HepG2 (cell line): ENCODE measurements around the gene HSD11B1L. TPM values are rescaled to one million over a fixed set of nuclear protein-coding genes. Genes with fewer than 3 reads are reported as not detected.

Experiments used
- FOSL2 ChIP-seq: sonication (generic); formaldehyde crosslinking; IDR thresholded peaks from 2 replicates; pipeline ENCODE4 v1.4.0; 2020; ENCODE audit warnings: missing genetic modification reagents
- GLI4 ChIP-seq: sonication (generic); formaldehyde crosslinking; IDR thresholded peaks from 2 replicates; pipeline ENCODE4 v1.5.1; 2020; ENCODE audit warnings: missing genetic modification reagents, mild to moderate bottlenecking, moderate library complexity, borderline replicate concordance
- HNRNPH1 ChIP-seq: fragments of 200-400 bp; formaldehyde crosslinking; optimal IDR thresholded peaks from 2 replicates; pipeline ENCODE3; 2017; ENCODE audit warnings: mild to moderate bottlenecking, low read depth, low read length
- KDM3A ChIP-seq: IDR thresholded peaks from 2 replicates; pipeline ENCODE4 v1.6.1; 2018; ENCODE audit warnings: low read depth, missing compliant biosample characterization
- PCBP1 ChIP-seq: fragments of 200-400 bp; formaldehyde crosslinking; IDR thresholded peaks from 2 replicates; pipeline ENCODE4 v1.6.1; 2017; ENCODE audit warnings: mild to moderate bottlenecking, low read depth, low read length, borderline replicate concordance
- PLRG1 ChIP-seq: fragments of 450-650 bp; conservative IDR thresholded peaks from 2 replicates; pipeline ENCODE4 v1.6.1; 2016
- RXRB ChIP-seq: IDR thresholded peaks from 2 replicates; pipeline ENCODE4 v1.6.1; 2016; ENCODE audit warnings: borderline replicate concordance, missing genetic modification reagents, missing compliant biosample characterization
- SIX4 ChIP-seq: sonication (generic); formaldehyde crosslinking; IDR thresholded peaks from 2 replicates; pipeline ENCODE4 v1.4.0; 2020; ENCODE audit warnings: missing genetic modification reagents
- SYNCRIP ChIP-seq: fragments of 200-400 bp; formaldehyde crosslinking; IDR thresholded peaks from 2 replicates; pipeline ENCODE4 v1.6.1; 2018; ENCODE audit warnings: mild to moderate bottlenecking, low read depth, low read length; ENCODE audit not compliant: insufficient read depth
- TBP ChIP-seq: sonication (generic); formaldehyde crosslinking; IDR thresholded peaks from 2 replicates; pipeline ENCODE4 v1.5.0; 2020; ENCODE audit warnings: missing genetic modification reagents
- TMF1 ChIP-seq: sonication (generic); formaldehyde crosslinking; IDR thresholded peaks from 2 replicates; pipeline ENCODE4 v1.8.1; 2022; ENCODE audit warnings: low read depth, missing genetic modification reagents
- YEATS2 ChIP-seq: sonication (generic); formaldehyde crosslinking; IDR thresholded peaks from 2 replicates; pipeline ENCODE4 v1.4.0; 2020; ENCODE audit warnings: missing genetic modification reagents, borderline replicate concordance
- ZNF282 ChIP-seq: fragments of 450-650 bp; IDR thresholded peaks from 2 replicates; pipeline ENCODE4 v1.6.1; 2018; ENCODE audit not compliant: partially characterized antibody
- ZNF562 ChIP-seq: sonication (generic); formaldehyde crosslinking; IDR thresholded peaks from 2 replicates; pipeline ENCODE4 v1.8.0; 2022; ENCODE audit warnings: missing genetic modification reagents, borderline replicate concordance
- ZNF563 ChIP-seq: sonication (generic); formaldehyde crosslinking; IDR thresholded peaks from 2 replicates; pipeline ENCODE4 v1.8.0; 2022; ENCODE audit warnings: mild to moderate bottlenecking, moderate library complexity, missing genetic modification reagents
- ZNF607 ChIP-seq: sonication (generic); formaldehyde crosslinking; IDR thresholded peaks from 2 replicates; pipeline ENCODE4 v1.5.1; 2020; ENCODE audit warnings: missing genetic modification reagents, mild to moderate bottlenecking, borderline replicate concordance
- ZSCAN30 ChIP-seq: sonication (generic); formaldehyde crosslinking; IDR thresholded peaks from 2 replicates; pipeline ENCODE4 v1.5.0; 2020; ENCODE audit warnings: mild to moderate bottlenecking, missing genetic modification reagents
- polyA plus RNA-seq, 8 experiments: library from polyadenylated mRNA; depleted of rRNA in 3 of 8; stranded (reverse) in 7 of 8; unstranded in 1 of 8; fragments of >200 nt; fragmentation: Illumina TruSeq in 4 of 8; extraction: Trizol in 4 of 8; gene quantifications; 2 replicates each; pipeline versions ENCODE4 v1.2.1 to v1.2.3, GENCODE V29; 2011 to 2016; ENCODE audit warnings: low read depth in 4 of 8, missing spikeins in 1 of 8, mixed read lengths in 1 of 8; ENCODE audit not compliant: insufficient read depth in 1 of 8
- total RNA-seq, 5 experiments: library from RNA; depleted of rRNA; stranded (reverse); fragments of >200 nt; fragmentation: Illumina TruSeq; extraction: Trizol; gene quantifications; 2 replicates each; pipeline ENCODE4 v1.2.3, GENCODE V29; 2016; ENCODE audit warnings: low read depth in 1 of 5
- TF ChIP-seq, protein P1 (sequence below): sonication (generic); formaldehyde crosslinking; IDR thresholded peaks from 2 replicates; pipeline ENCODE4 v1.5.1; 2020; ENCODE audit warnings: mild to moderate bottlenecking, missing genetic modification reagents
- TF ChIP-seq, protein P2 (sequence below): sonication (generic); formaldehyde crosslinking; IDR thresholded peaks from 2 replicates; pipeline ENCODE4 v1.5.1; 2020; ENCODE audit warnings: missing genetic modification reagents, mild to moderate bottlenecking, borderline replicate concordance
- TF ChIP-seq, protein P3 (sequence below): sonication (generic); formaldehyde crosslinking; IDR thresholded peaks from 2 replicates; pipeline ENCODE4 v1.5.0; 2020; ENCODE audit warnings: mild to moderate bottlenecking, missing genetic modification reagents, borderline replicate concordance

Gene HSD11B1L
- total and polyA plus RNA-seq, 2 of the 13 experiments (the other 11 are each of a cell fraction or from before 2014, with no cell fraction given), result 2.8 to 3.9 TPM

DNA sequence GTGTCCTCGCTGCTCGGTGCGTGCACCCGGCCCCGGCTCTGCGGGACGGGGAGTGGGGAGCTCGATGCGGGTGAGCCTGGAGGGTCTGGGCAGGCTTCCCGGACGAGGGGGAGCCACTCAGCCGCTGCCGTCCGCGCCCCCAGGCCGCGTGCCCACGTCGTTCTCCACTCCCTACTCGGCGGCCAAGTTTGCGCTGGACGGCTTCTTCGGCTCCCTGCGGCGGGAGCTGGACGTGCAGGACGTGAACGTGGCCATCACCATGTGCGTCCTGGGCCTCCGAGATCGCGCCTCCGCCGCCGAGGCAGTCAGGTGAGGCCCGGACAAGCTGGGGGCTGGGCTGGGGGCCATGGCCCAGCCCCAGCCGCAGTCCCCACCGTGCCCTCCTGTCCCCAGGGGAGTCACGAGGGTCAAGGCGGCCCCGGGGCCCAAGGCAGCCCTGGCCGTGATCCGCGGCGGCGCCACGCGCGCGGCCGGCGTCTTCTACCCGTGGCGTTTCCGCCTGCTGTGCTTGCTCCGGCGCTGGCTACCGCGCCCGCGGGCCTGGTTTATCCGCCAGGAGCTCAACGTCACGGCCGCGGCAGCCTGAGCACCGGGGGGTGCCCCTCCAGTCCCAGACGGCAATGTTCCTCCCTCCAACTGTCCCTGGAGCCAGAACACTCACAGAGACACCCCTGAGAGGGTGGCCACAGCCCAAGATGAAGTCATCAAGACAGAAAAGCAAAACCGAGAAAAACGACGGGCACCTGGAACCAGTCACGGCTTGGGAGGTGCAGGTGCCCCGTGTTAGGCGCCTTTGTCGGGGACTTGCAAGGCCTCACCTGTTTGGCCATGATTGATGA lies 6.8 kb downstream of the HSD11B1L start (continued):
- TF ChIP-seq HNRNPH1, result no peak
- no peak for TF ChIP-seq SIX4 (CRISPR knock-in tag)
- no peak for TF ChIP-seq RXRB
- TF ChIP-seq YEATS2 (CRISPR knock-in tag), result no peak
- no peak for TF ChIP-seq PCBP1
- TF ChIP-seq TMF1, result no peak
- TF ChIP-seq FOSL2 (CRISPR knock-in tag), result no peak
- no peak for TF ChIP-seq KDM3A
- no peak for TF ChIP-seq SYNCRIP
- TF ChIP-seq ZNF607 (CRISPR knock-in tag), result no peak
- TF ChIP-seq GLI4 (CRISPR knock-in tag), result no peak
- TF ChIP-seq, protein P1, sequence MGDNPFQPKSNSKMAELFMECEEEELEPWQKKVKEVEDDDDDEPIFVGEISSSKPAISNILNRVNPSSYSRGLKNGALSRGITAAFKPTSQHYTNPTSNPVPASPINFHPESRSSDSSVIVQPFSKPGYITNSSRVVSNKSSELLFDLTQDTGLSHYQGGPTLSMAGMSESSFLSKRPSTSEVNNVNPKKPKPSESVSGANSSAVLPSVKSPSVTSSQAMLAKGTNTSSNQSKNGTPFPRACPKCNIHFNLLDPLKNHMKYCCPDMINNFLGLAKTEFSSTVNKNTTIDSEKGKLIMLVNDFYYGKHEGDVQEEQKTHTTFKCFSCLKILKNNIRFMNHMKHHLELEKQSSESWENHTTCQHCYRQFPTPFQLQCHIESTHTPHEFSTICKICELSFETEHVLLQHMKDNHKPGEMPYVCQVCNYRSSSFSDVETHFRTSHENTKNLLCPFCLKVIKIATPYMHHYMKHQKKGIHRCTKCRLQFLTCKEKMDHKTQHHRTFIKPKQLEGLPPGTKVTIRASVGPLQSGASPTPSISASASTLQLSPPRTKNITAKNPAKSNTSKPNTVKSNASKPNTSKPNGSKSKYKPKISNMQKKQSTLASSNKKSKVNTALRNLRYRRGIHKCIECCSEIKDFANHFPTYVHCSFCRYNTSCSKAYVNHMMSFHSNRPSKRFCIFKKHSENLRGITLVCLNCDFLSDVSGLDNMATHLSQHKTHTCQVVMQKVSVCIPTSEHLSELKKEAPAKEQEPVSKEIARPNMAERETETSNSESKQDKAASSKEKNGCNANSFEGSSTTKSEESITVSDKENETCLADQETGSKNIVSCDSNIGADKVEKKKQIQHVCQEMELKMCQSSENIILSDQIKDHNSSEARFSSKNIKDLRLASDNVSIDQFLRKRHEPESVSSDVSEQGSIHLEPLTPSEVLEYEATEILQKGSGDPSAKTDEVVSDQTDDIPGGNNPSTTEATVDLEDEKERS (CRISPR knock-in tag), result 0 out of 2 replicates have a peak, but pooled peaks have one; percentile 20
- TF ChIP-seq ZNF562 (CRISPR knock-in tag), result no peak
- TF ChIP-seq, protein P2, sequence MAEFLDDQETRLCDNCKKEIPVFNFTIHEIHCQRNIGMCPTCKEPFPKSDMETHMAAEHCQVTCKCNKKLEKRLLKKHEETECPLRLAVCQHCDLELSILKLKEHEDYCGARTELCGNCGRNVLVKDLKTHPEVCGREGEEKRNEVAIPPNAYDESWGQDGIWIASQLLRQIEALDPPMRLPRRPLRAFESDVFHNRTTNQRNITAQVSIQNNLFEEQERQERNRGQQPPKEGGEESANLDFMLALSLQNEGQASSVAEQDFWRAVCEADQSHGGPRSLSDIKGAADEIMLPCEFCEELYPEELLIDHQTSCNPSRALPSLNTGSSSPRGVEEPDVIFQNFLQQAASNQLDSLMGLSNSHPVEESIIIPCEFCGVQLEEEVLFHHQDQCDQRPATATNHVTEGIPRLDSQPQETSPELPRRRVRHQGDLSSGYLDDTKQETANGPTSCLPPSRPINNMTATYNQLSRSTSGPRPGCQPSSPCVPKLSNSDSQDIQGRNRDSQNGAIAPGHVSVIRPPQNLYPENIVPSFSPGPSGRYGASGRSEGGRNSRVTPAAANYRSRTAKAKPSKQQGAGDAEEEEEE (CRISPR knock-in tag), result no peak
- TF ChIP-seq ZNF563 (CRISPR knock-in tag), result no peak
- TF ChIP-seq, protein P3, sequence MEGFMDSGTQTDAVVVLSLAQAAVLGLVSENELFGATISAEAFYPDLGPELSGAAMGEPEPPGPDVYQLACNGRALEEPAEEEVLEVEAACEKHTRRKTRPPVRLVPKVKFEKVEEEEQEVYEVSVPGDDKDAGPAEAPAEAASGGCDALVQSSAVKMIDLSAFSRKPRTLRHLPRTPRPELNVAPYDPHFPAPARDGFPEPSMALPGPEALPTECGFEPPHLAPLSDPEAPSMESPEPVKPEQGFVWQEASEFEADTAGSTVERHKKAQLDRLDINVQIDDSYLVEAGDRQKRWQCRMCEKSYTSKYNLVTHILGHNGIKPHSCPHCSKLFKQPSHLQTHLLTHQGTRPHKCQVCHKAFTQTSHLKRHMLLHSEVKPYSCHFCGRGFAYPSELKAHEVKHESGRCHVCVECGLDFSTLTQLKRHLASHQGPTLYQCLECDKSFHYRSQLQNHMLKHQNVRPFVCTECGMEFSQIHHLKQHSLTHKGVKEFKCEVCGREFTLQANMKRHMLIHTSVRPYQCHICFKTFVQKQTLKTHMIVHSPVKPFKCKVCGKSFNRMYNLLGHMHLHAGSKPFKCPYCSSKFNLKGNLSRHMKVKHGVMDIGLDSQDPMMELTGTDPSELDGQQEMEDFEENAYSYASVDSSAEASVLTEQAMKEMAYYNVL (CRISPR knock-in tag), result no peak
- no peak for TF ChIP-seq TBP
- TF ChIP-seq PLRG1, result no peak
- no peak for TF ChIP-seq ZSCAN30 (CRISPR knock-in tag)
- no peak for TF ChIP-seq ZNF282
